Endothelial cell of umbilical vein (primary cell): ENCODE measurements around the gene GALNT10. TPM values are rescaled to one million over a fixed set of nuclear protein-coding genes. Genes with fewer than 3 reads are reported as not detected.
A peak's percentile ranks its signal among the peaks of the same experiment; 100 is the strongest.

ENCODE experiments used
- BruUV-seq: library from RNA; stranded (reverse); fragments of 400-500 nt; replicated peaks from 2 replicates; lab custom pipeline; 2021; lab: Mats Ljungman, UMichigan
- CTCF ChIA-PET: fragments of 300-600, 350-600 bp; sonication (Branson Sonifier 250); formaldehyde crosslinking; loops from one replicate; lab custom pipeline; 2021; ENCODE audit warnings: antibody characterized with exemption, inconsistent platforms; lab: Charles Lee
- POLR2A ChIA-PET: fragments of 300-600, 350-600 bp; sonication (Branson Sonifier 250); formaldehyde crosslinking; loops from one replicate; lab custom pipeline; 2021; ENCODE audit warnings: antibody characterized with exemption, inconsistent platforms; lab: Charles Lee
- DNase-seq: peaks from one replicate; pipeline ENCODE4 v3.0.0-alpha.2; 2011; ENCODE audit warnings: low read depth, low spot score
- FAIRE-seq: peaks from 2 replicates; lab custom pipeline; 2011; peaks lifted over from hg19 to GRCh38; lab: Jason Lieb, UNC
- H2AFZ ChIP-seq: 2 replicates; pipeline ENCODE4 v1.6.0; 2012; ENCODE audit warnings: low read depth, low read length, control low read depth, inconsistent platforms
- H3K27ac ChIP-seq: 2 replicates; pipeline ENCODE4 v1.5.1; 2011; ENCODE audit warnings: low read depth, mild to moderate bottlenecking, control low read depth, low read length, moderate library complexity; ENCODE audit not compliant: insufficient read depth
- H3K27me3 ChIP-seq, 2 experiments: 2 replicates each; pipeline versions ENCODE4 v1.6.0 to v1.6.1; 2011; ENCODE audit warnings: low read length in 2 of 2, mixed read lengths in 1 of 2; ENCODE audit not compliant: control insufficient read depth in 2 of 2, insufficient read depth in 2 of 2
- H3K36me3 ChIP-seq, 2 experiments: 2 replicates in 1 of 2; 3 replicates in 1 of 2; pipeline ENCODE4 v1.5.1; 2011; ENCODE audit warnings: low read length in 2 of 2, mild to moderate bottlenecking in 1 of 2, moderate library complexity in 1 of 2; ENCODE audit not compliant: control insufficient read depth in 2 of 2, insufficient read depth in 2 of 2; ENCODE audit errors: extremely low read depth in 1 of 2
- H3K4me1 ChIP-seq: 3 replicates; pipeline ENCODE4 v1.5.1; 2011; ENCODE audit warnings: mild to moderate bottlenecking, low read length; ENCODE audit not compliant: control insufficient read depth, insufficient read depth; ENCODE audit errors: extremely low read depth
- H3K4me2 ChIP-seq: 2 replicates; pipeline ENCODE4 v1.6.1; 2011; ENCODE audit warnings: low read length, control low read depth, mixed read lengths; ENCODE audit not compliant: insufficient read depth
- H3K4me3 ChIP-seq, 3 experiments: fragments of 200-600 bp in 1 of 3; sonication (generic), shearing (Covaris generic) in 1 of 3; replicated peaks in 1 of 3; 2 replicates each; pipeline ENCODE4 v1.5.1; 2011 to 2016; ENCODE audit warnings: control low read depth in 3 of 3, low read length in 3 of 3, mild to moderate bottlenecking in 2 of 3, inconsistent platforms in 1 of 3, low read depth in 1 of 3, moderate library complexity in 1 of 3; ENCODE audit not compliant: insufficient read depth in 1 of 3
- H3K79me2 ChIP-seq: 2 replicates; pipeline ENCODE4 v1.6.0; 2012; ENCODE audit warnings: low read length, inconsistent platforms; ENCODE audit not compliant: control insufficient read depth, insufficient read depth
- H3K9ac ChIP-seq: replicated peaks from 2 replicates; pipeline ENCODE3; 2011; ENCODE audit warnings: low read length, control low read depth; ENCODE audit not compliant: insufficient read depth; ENCODE audit errors: extremely low read depth
- H3K9me1 ChIP-seq: replicated peaks from 3 replicates; pipeline ENCODE4 v1.6.0; 2011; ENCODE audit warnings: mild to moderate bottlenecking, low read length; ENCODE audit not compliant: control insufficient read depth, insufficient read depth; ENCODE audit errors: extremely low read depth
- H3K9me3 ChIP-seq: replicated peaks from 2 replicates; pipeline ENCODE4 v1.5.1; 2012; ENCODE audit warnings: low read length, inconsistent platforms; ENCODE audit not compliant: control insufficient read depth, insufficient read depth
- H4K20me1 ChIP-seq: replicated peaks from 2 replicates; pipeline ENCODE3; 2011; ENCODE audit warnings: mild to moderate bottlenecking, low read length; ENCODE audit not compliant: control insufficient read depth, insufficient read depth; ENCODE audit errors: extremely low read depth
- CTCF ChIP-seq, 2 donors: IDR thresholded peaks; 1 replicate in 1 of 2; 2 replicates in 1 of 2; pipeline ENCODE4 v1.5.1; 2011; ENCODE audit warnings: low read length in 2 of 2, mild to moderate bottlenecking in 2 of 2, moderate library complexity in 2 of 2, control low read depth in 1 of 2, inconsistent platforms in 1 of 2, low read depth in 1 of 2; ENCODE audit not compliant: insufficient read depth in 1 of 2; ENCODE audit errors: extremely low read depth in 1 of 2
- FOS ChIP-seq: IDR thresholded peaks from 2 replicates; pipeline ENCODE4 v1.6.1; 2011; ENCODE audit warnings: mild to moderate bottlenecking, low read length, moderate library complexity, borderline replicate concordance; ENCODE audit not compliant: insufficient read depth
- GATA2 ChIP-seq: IDR thresholded peaks from 2 replicates; pipeline ENCODE4 v1.7.0; 2011; ENCODE audit warnings: low read depth, mild to moderate bottlenecking, moderate library complexity, mixed read lengths, low read length; ENCODE audit not compliant: insufficient read length, insufficient read depth
- JUN ChIP-seq: IDR thresholded peaks from 2 replicates; pipeline ENCODE4 v1.6.1; 2011; ENCODE audit warnings: borderline replicate concordance, low read depth; ENCODE audit not compliant: insufficient read length, insufficient read depth
- POLR2AphosphoS5 ChIP-seq: IDR thresholded peaks from 2 replicates; pipeline ENCODE4 v1.6.1; 2012; ENCODE audit warnings: low read depth, mild to moderate bottlenecking, control low read depth, low read length, moderate library complexity; ENCODE audit not compliant: insufficient read depth
- dilution Hi-C: fragments of 300-500 bp; cut with MboI; formaldehyde crosslinking; loops from one replicate; pipeline ENCODE4 v1.15.0; 2019; ENCODE audit warnings: low sequenced_read_pairs; ENCODE audit not compliant: extremely low pct_ligation_motif_present
- intact Hi-C: fragments of 100-400 bp; cut with micrococcal nuclease; formaldehyde crosslinking; loops from one replicate; pipeline ENCODE4 v1.10.0; 2022
- polyA plus RNA-seq, 4 experiments: library from polyadenylated mRNA; depleted of rRNA in 3 of 4; stranded (reverse) in 3 of 4; unstranded in 1 of 4; fragments of >200 nt; gene quantifications; 2 replicates each; pipeline versions ENCODE4 v1.2.1 to v1.2.3, GENCODE V29; 2011 to 2012; ENCODE audit warnings: missing spikeins in 1 of 4
- total RNA-seq: library from RNA; stranded (reverse); gene quantifications from 2 replicates; pipeline ENCODE4 v1.2.3, GENCODE V29; 2021

The GALNT10 gene
- total and polyA plus RNA-seq, 2 donors (not counting 3 experiments of a cell fraction or from before 2014, with no cell fraction given), result 70.2 to 77.6 TPM

- ChIA-PET CTCF (interaction anchor here (1.6 kb wide), 1 partner anchor 19 kb away, joined by 3 read pairs; no protein-coding TSS in a partner anchor), POLR2A (no interaction called here)
- intact Hi-C loops (no loop called here), dilution Hi-C loops (no loop called here)
- no peaks in the 10 kb centered on the region for H3K27me3 ChIP-seq
- no peak overlapping the region for H3K4me3 ChIP-seq
- DNase-seq (no peak), FAIRE-seq (no peak)
- no peaks in the 10 kb centered on the region for H3K9me3 ChIP-seq
- no peaks in the 10 kb centered on the region for H3K9me1 ChIP-seq
- peaks cover 0 to 2% of the 10 kb centered on the region in 2 experiments for H3K36me3 ChIP-seq
- no peaks in the 10 kb centered on the region for H3K79me2 ChIP-seq
- H3K27ac ChIP-seq, result no peak overlapping the region
- no TSS peak for BruUV-seq
- TF ChIP-seq FOS (no peak), GATA2 (no peak), POLR2AphosphoS5 (no peak), JUN (no peak)
- H3K4me1 ChIP-seq, result no peaks in the 10 kb centered on the region
- H3K9ac ChIP-seq, result no peak overlapping the region
- no peaks in the 10 kb centered on the region for H4K20me1 ChIP-seq
- H3K4me2 ChIP-seq, result no peak overlapping the region
- no peak overlapping the region for H2AFZ ChIP-seq
These were observed 133.5 kb downstream of the GALNT10 start for GRCh38 chr5:154324033-154324432.

- CTCF ChIA-PET, result interaction anchor here (1.2 to 1.6 kb wide), 2 partner anchors 11 to 17 kb away, joined by 3 to 4 read pairs; no protein-coding TSS in a partner anchor
- POLR2A ChIA-PET, result no interaction called here
These were observed 135.0 kb downstream of the GALNT10 start for GRCh38 chr5:154325566-154325965.

More at GRCh38 chr5:154325566-154325965, 135.0 kb downstream of the GALNT10 start:
- no peaks in the 10 kb centered on the region for H3K4me1 ChIP-seq
- H3K4me3 ChIP-seq, result no peak overlapping the region
- no peaks in the 10 kb centered on the region for H4K20me1 ChIP-seq
- no peaks in the 10 kb centered on the region for H3K9me3 ChIP-seq
- peak; percentile 67 for TF ChIP-seq GATA2
- no peak for TF ChIP-seq CTCF (IDR thresholded peaks at IDR 0.05; ENCODE audit: extremely low read depth in 1 of 2, insufficient read depth in 1 of 2, low read depth in 1 of 2, low read length in 2 of 2)
- H3K79me2 ChIP-seq, result no peaks in the 10 kb centered on the region
- peaks cover 0 to 2% of the 10 kb centered on the region in 2 experiments for H3K36me3 ChIP-seq
- no peak overlapping the region for H2AFZ ChIP-seq
- no peak overlapping the region for H3K27ac ChIP-seq
- DNase-seq, result no peak
- no peak overlapping the region for H3K9ac ChIP-seq
- dilution Hi-C loops (no loop called here), intact Hi-C loops (no loop called here)
- H3K4me2 ChIP-seq, result no peak overlapping the region
- BruUV-seq, result no TSS peak
- H3K27me3 ChIP-seq, result no peaks in the 10 kb centered on the region
- FAIRE-seq, result peak; percentile 37
- no peaks in the 10 kb centered on the region for H3K9me1 ChIP-seq
